ENCODE results near the gene SLC10A7.

Gene SLC10A7

GRCh38 chr4:146482788-146483187 is 39.0 kb downstream of the SLC10A7 start:
- no peak for DNase-seq (ENCODE audit: low read depth)
- no peak overlapping the region for H3K4me3 ChIP-seq (ENCODE audit: low read depth, low read length)
- TF ChIP-seq CTCF (IDR thresholded peaks at IDR 0.05; ENCODE audit: low read depth, low read length, missing control alignments), result no peak

GRCh38 chr4:146481246-146481645 is 40.5 kb downstream of the SLC10A7 start:
- no peak for TF ChIP-seq CTCF (IDR thresholded peaks at IDR 0.05; ENCODE audit: low read depth, low read length, missing control alignments)
- no peak for DNase-seq (ENCODE audit: low read depth)
- no peak overlapping the region for H3K4me3 ChIP-seq (ENCODE audit: low read depth, low read length)

GRCh38 chr4:146478009-146478408 is 43.7 kb downstream of the SLC10A7 start:
- no peak for DNase-seq (ENCODE audit: low read depth)
- H3K4me3 ChIP-seq (ENCODE audit: low read depth, low read length), result no peak overlapping the region
- no peak for TF ChIP-seq CTCF (IDR thresholded peaks at IDR 0.05; ENCODE audit: low read depth, low read length, missing control alignments)

GRCh38 chr4:146477054-146477453 is 44.7 kb downstream of the SLC10A7 start:
- no peak overlapping the region for H3K4me3 ChIP-seq (ENCODE audit: low read depth, low read length)
- DNase-seq (ENCODE audit: low read depth), result no peak
- no peak for TF ChIP-seq CTCF (IDR thresholded peaks at IDR 0.05; ENCODE audit: low read depth, low read length, missing control alignments)

- H3K4me3 ChIP-seq (ENCODE audit: low read depth, low read length), result no peak overlapping the region
- no peak for DNase-seq (ENCODE audit: low read depth)
- no peak for TF ChIP-seq CTCF (IDR thresholded peaks at IDR 0.05; ENCODE audit: low read depth, low read length, missing control alignments)
Observed at GRCh38 chr4:146472404-146472803, 49.3 kb downstream of the SLC10A7 start.

GRCh38 chr4:146470604-146471003 is 51.1 kb downstream of the SLC10A7 start:
- TF ChIP-seq CTCF (IDR thresholded peaks at IDR 0.05; ENCODE audit: low read depth, low read length, missing control alignments), result no peak
- DNase-seq (ENCODE audit: low read depth), result no peak
- H3K4me3 ChIP-seq (ENCODE audit: low read depth, low read length), result no peak overlapping the region

- H3K4me3 ChIP-seq (ENCODE audit: low read depth, low read length), result no peak overlapping the region
- TF ChIP-seq CTCF (IDR thresholded peaks at IDR 0.05; ENCODE audit: low read depth, low read length, missing control alignments), result no peak
- DNase-seq (ENCODE audit: low read depth), result no peak
Observed at GRCh38 chr4:146469022-146469421, 52.7 kb downstream of the SLC10A7 start.
